AG09319 (cell line): ENCODE measurements around the gene ACIN1.
"Not testable (repeated sequence)": the region's sequence is repeated elsewhere in the genome, so short reads cannot be mapped to it uniquely, and the experiment has no call there.

ENCODE experiments used
- DNase-seq: peaks from one replicate; pipeline ENCODE4 v3.0.0-alpha.2; 2010; ENCODE audit warnings: low read depth; ENCODE audit errors: extremely low read depth
- CTCF ChIP-seq: IDR thresholded peaks from 2 replicates; pipeline ENCODE4 v1.5.1; 2011; ENCODE audit warnings: low read depth, mild to moderate bottlenecking, inconsistent platforms, low read length, moderate library complexity

ACIN1 gene

GRCh38 chr14:23112359-23113178, 17.6 kb upstream of the ACIN1 start:
- DNase-seq, result no peak
- no peak for TF ChIP-seq CTCF

GRCh38 chr14:23110579-23111365, 15.8 kb upstream of the ACIN1 start:
- no peak for TF ChIP-seq CTCF
- DNase-seq, result no peak

- no peak for TF ChIP-seq CTCF
- DNase-seq, result no peak
These were observed 14.8 kb upstream of the ACIN1 start for GRCh38 chr14:23109769-23110168.

- DNase-seq, result not testable (repeated sequence)
These were observed 13.2 kb upstream of the ACIN1 start for GRCh38 chr14:23108169-23108568.

- DNase-seq, result not testable (repeated sequence)
These were observed 12.7 kb upstream of the ACIN1 start for GRCh38 chr14:23107620-23108019.

GRCh38 chr14:23106747-23107045, 11.8 kb upstream of the ACIN1 start:
- no peak for DNase-seq
- TF ChIP-seq CTCF, result no peak

- no peak for TF ChIP-seq CTCF
- no peak for DNase-seq
These were observed 10.4 kb upstream of the ACIN1 start for GRCh38 chr14:23105348-23105824.

GRCh38 chr14:23104591-23105347, 9.8 kb upstream of the ACIN1 start, which contains the start of gene CIROP:
TSS of gene CIROP (minus strand) at chr14:23104989. CDS start at chr14:23104920, 69 bp downstream.
- TF ChIP-seq CTCF, result no peak
- DNase-seq, result no peak
